ENCODE results near the gene DSCAM.

- TF ChIP-seq EZH2phosphoT487 (IDR thresholded peaks at IDR 0.05; ENCODE audit: insufficient read depth, low read depth) (no peak), EZH2 (IDR thresholded peaks at IDR 0.05; ENCODE audit: insufficient read depth, poor library complexity, severe bottlenecking) (no peak)
Measured at GRCh38 chr21:40074710-40075109, 772.2 kb downstream of the DSCAM start.
